Measurements from ENCODE around the gene ALKBH4. TPM values are rescaled to one million over a fixed set of nuclear protein-coding genes. Genes with fewer than 3 reads are reported as not detected.

ALKBH4 gene
- total RNA-seq, 1 experiment from 2014 or later: 13.8 TPM

DNA sequence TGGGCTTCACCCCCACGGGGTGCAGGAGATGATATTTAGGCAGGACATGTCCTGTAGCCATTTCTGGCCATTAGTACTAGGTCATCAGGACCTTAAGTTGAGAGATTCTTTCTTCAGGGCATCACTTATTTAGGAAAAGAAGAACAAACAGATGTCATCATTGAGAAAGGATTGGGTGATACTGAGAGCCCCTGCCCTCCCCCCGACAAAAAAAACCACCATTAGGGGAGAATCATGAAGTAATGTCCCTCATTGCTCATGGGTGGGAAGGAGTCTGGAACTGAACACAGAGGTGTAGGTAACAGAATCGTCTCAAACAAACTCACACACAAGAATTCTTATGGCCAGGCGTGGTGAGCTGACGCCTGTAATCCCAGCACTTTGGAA is 37.7 kb downstream of the ALKBH4 start:
- no TSS peak for BruUV-seq (replicated peaks)
- Histone ChIP-seq H3K36me3 (ENCODE audit: control insufficient read depth, insufficient read depth, low read length) (no peaks in the 10 kb centered on the region; the same call in none of the 2 replicates), H3K27me3 (replicated peaks; ENCODE audit: control insufficient read depth, insufficient read depth, low read length) (no peaks in the 10 kb centered on the region), H3K9me3 (no peaks in the 10 kb centered on the region), H3K4me1 (peaks cover 12% of the 10 kb centered on the region), H3K4me3 (ENCODE audit: low read depth, low read length) (no peak overlapping the region)
- no peak overlapping the region for H3K27ac Mint-ChIP-seq (ENCODE audit: unreplicated experiment)
- no peaks in the 10 kb centered on the region for H3K27me3 Mint-ChIP-seq (ENCODE audit: insufficient read depth, unreplicated experiment)
- ChIA-PET POLR2A (no interaction called here), CTCF (no interaction called here)
- H3K4me3 Mint-ChIP-seq (ENCODE audit: unreplicated experiment): no peak overlapping the region
- peaks cover 8% of the 10 kb centered on the region for H3K4me1 Mint-ChIP-seq (ENCODE audit: low read depth, unreplicated experiment)
- DNase-seq: no peak
- intact Hi-C loops (cut with micrococcal nuclease; ENCODE audit: unreplicated experiment): no loop called here
- peaks cover 42% of the 10 kb centered on the region for H3K36me3 Mint-ChIP-seq (ENCODE audit: insufficient read depth, unreplicated experiment)
- no peaks in the 10 kb centered on the region for H3K9me3 Mint-ChIP-seq (ENCODE audit: unreplicated experiment)
- TF ChIP-seq, protein P1, sequence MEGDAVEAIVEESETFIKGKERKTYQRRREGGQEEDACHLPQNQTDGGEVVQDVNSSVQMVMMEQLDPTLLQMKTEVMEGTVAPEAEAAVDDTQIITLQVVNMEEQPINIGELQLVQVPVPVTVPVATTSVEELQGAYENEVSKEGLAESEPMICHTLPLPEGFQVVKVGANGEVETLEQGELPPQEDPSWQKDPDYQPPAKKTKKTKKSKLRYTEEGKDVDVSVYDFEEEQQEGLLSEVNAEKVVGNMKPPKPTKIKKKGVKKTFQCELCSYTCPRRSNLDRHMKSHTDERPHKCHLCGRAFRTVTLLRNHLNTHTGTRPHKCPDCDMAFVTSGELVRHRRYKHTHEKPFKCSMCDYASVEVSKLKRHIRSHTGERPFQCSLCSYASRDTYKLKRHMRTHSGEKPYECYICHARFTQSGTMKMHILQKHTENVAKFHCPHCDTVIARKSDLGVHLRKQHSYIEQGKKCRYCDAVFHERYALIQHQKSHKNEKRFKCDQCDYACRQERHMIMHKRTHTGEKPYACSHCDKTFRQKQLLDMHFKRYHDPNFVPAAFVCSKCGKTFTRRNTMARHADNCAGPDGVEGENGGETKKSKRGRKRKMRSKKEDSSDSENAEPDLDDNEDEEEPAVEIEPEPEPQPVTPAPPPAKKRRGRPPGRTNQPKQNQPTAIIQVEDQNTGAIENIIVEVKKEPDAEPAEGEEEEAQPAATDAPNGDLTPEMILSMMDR (IDR thresholded peaks at IDR 0.05; ENCODE audit: insufficient read depth in 1 of 2, low read depth in 1 of 2, low read length in 1 of 2, severe bottlenecking in 1 of 2, unreplicated experiment in 1 of 2): no peak

DNA sequence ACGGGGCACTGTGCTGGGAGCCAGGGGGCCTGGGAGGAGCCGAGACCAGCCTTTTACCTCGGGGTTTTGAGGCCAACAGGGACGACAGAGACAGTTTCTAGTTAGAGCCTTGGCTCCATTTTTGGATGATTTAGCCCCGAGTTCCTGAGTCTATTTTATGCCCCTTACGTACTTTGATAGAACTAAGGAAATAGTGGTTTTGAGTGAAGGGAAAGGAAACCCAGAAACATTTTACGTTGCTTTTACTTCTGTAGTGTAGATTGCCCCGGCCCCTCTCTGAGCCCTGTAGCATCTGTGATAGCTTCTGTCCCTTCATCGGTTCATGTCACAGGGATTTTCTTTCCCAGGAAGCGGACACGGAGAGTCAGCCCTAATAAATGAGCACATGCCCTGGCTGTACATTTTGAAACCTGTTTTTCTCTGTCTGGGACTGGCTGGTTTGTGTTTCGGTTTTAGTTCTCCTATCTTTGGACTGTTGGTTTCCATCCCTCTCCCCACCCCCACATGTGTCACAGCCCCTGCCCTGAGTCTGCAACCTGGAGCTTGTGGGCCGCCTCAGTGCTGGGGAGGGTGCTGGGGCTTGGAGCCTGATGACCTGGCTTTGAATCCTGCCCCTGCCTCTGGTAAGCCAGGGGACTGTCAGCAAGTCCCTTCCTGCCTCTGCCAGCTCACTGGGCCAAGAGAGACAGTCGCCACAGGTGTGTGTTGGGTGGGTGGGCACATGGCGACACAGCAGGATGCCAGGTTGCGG is 38.2 kb downstream of the ALKBH4 start:
- POLR2A ChIA-PET: no interaction called here
- Mint-ChIP-seq H3K27me3 (ENCODE audit: insufficient read depth, unreplicated experiment) (no peaks in the 10 kb centered on the region), H3K4me3 (ENCODE audit: unreplicated experiment) (no peak overlapping the region), H3K4me1 (ENCODE audit: low read depth, unreplicated experiment) (peaks cover 8% of the 10 kb centered on the region), H3K36me3 (ENCODE audit: insufficient read depth, unreplicated experiment) (peaks cover 47% of the 10 kb centered on the region), H3K9me3 (ENCODE audit: unreplicated experiment) (no peaks in the 10 kb centered on the region), H3K27ac (ENCODE audit: unreplicated experiment) (no peak overlapping the region)
- no peaks in the 10 kb centered on the region for H3K9me3 ChIP-seq
- TF ChIP-seq, protein P1 (IDR thresholded peaks at IDR 0.05; ENCODE audit: insufficient read depth in 1 of 2, low read depth in 1 of 2, low read length in 1 of 2, severe bottlenecking in 1 of 2, unreplicated experiment in 1 of 2): no peak
- no peak overlapping the region for H3K4me3 ChIP-seq (ENCODE audit: low read depth, low read length)
- peaks cover 6% of the 10 kb centered on the region for H3K4me1 ChIP-seq
- H3K27me3 ChIP-seq (replicated peaks; ENCODE audit: control insufficient read depth, insufficient read depth, low read length): no peaks in the 10 kb centered on the region
- no TSS peak for BruUV-seq (replicated peaks)
- H3K36me3 ChIP-seq (ENCODE audit: control insufficient read depth, insufficient read depth, low read length): no peaks in the 10 kb centered on the region; the same call in none of the 2 replicates
- intact Hi-C loops (cut with micrococcal nuclease; ENCODE audit: unreplicated experiment): no loop called here
- DNase-seq: no peak
- CTCF ChIA-PET: no interaction called here

DNA sequence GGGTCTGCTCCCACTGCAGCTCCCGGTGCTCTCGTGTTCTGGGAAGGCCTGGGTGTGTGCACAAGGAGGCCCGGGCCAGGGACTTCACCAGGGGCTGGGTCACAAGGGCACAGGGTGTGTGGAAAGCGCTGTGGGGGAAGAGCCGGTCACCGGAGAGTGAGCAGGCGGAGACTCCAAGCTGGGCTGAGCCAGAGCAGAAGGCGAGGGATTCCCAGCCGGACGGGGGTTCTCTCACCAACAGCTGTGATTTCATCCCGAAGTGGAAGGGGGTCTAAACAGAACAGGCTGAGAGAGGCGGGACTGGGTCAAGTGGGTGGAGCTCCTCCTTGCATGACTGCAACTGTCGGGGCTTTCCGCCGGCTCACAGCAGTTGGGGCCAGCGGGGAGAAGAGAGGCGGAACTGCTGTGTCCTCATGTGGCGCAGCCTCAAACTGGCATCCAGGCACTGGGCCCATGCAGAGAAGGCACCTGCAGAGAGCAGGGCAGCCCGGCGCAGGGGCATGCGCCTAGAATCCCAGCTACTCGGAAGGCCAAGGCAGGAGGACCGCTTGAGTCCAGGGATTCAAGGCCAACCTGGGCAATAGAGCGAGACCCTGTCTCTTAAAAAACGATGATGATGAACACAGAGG is 38.9 kb downstream of the ALKBH4 start:
- CTCF ChIA-PET: no interaction called here
- no peaks in the 10 kb centered on the region for H3K9me3 Mint-ChIP-seq (ENCODE audit: unreplicated experiment)
- POLR2A ChIA-PET: no interaction called here

More for the DNA sequence above, 38.9 kb downstream of the ALKBH4 start:
- TF ChIP-seq, protein P1 (IDR thresholded peaks at IDR 0.05; ENCODE audit: insufficient read depth in 1 of 2, low read depth in 1 of 2, low read length in 1 of 2, severe bottlenecking in 1 of 2, unreplicated experiment in 1 of 2): no peak
- peaks cover 8% of the 10 kb centered on the region for H3K4me1 Mint-ChIP-seq (ENCODE audit: low read depth, unreplicated experiment)
- Histone ChIP-seq H3K9me3 (no peaks in the 10 kb centered on the region), H3K4me3 (ENCODE audit: low read depth, low read length) (no peak overlapping the region), H3K4me1 (no peaks in the 10 kb centered on the region), H3K36me3 (ENCODE audit: control insufficient read depth, insufficient read depth, low read length) (no peaks in the 10 kb centered on the region; the same call in none of the 2 replicates), H3K27me3 (replicated peaks; ENCODE audit: control insufficient read depth, insufficient read depth, low read length) (no peaks in the 10 kb centered on the region)
- peaks cover 51% of the 10 kb centered on the region for H3K36me3 Mint-ChIP-seq (ENCODE audit: insufficient read depth, unreplicated experiment)
- BruUV-seq (replicated peaks): TSS peak; percentile 74
- H3K27me3 Mint-ChIP-seq (ENCODE audit: insufficient read depth, unreplicated experiment): no peaks in the 10 kb centered on the region
- DNase-seq: no peak
- H3K4me3 Mint-ChIP-seq (ENCODE audit: unreplicated experiment): no peak overlapping the region
- H3K27ac Mint-ChIP-seq (ENCODE audit: unreplicated experiment): no peak overlapping the region
- intact Hi-C loops (cut with micrococcal nuclease; ENCODE audit: unreplicated experiment): no loop called here

All from Caco-2 (cell line).